HG02678 (cell line): ENCODE results near the gene MEX3B.
"Not testable (repeated sequence)": the region's sequence is repeated elsewhere in the genome, so short reads cannot be mapped to it uniquely, and the experiment has no call there.

Experiments
- ATAC-seq: cut with Tn5 transposase; IDR thresholded peaks from one replicate; pipeline ENCODE4 v1.9.1; 2021; ENCODE audit warnings: mild to moderate bottlenecking, moderate library complexity; ENCODE audit not compliant: unreplicated experiment

Gene MEX3B

DNA sequence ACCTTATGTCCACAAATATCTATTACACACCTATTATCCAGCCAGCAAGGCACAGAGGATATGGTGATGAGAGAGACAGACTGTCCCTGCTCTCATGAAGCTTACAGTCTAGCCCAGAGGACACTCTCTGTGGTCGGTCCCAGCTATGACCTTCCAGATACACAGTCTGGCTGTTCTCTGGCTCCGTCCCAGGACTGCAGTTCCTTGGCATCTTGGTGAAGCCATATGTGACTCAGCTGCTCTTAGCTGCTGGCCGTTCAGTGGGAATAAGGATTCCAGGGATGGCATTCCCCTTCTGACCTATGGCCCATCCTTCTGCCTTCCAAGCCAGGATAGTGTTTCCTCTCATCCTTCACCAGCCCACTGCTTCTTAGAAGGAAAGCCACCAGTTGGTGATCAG is 30.8 kb downstream of the MEX3B start:
- no peak for ATAC-seq

DNA sequence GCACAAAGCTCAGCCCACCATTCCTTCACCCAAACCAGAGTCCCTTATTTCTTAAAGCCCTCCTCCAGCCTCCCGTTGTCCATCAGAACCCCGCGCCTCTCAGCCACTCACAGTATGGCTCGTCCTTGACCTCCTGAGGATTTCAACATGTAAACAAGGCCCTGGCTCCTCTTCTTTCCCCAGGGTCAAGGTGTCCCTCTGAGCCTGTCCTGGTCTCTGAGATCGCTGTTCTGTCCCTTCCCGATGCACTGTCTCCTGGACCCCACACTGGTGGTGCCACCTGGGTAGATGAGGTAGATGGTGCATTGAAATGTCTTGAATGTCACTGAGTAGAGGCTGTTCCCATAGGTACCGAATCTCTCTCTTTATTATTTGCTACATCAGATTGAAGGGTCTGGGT is 32.9 kb downstream of the MEX3B start:
- no peak for ATAC-seq

DNA sequence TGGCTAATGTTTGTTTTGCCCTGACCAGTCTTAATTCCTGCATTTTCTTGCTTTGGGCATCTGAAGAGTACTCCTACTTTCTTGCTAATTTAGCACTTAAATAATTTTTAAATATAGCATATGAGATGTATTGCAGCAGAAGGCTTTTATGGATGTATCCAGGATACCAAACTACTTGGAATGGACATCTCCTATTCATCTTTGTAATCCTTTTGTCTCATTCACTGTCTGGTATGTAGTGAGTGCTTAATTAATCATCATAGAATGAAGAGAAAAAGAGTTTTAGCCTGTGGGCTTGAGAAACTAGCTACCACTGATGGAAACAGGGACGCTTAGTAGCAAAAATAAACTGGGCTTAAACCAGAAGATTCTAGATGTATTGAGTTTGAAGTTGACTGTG is 40.6 kb downstream of the MEX3B start:
- ATAC-seq, result no peak

DNA sequence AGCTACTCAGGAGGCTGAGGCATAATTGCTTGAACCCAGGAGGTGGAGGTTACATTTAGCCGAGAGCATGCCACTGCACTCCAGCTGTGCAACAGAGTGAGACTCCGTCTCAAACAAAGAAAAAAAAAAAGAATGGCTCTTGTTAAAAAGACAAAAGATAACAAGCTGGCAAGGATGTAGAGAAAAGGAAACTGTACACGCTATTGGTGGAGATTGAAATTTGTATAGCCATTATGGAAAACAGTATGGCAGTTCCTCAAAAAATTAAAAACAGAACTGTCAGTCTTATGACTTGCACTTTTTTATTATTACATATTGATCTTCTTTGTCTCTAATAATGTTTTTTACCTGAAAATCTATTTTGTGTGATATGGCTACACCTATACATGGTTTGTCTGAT is 41.9 kb downstream of the MEX3B start:
- no peak for ATAC-seq

DNA sequence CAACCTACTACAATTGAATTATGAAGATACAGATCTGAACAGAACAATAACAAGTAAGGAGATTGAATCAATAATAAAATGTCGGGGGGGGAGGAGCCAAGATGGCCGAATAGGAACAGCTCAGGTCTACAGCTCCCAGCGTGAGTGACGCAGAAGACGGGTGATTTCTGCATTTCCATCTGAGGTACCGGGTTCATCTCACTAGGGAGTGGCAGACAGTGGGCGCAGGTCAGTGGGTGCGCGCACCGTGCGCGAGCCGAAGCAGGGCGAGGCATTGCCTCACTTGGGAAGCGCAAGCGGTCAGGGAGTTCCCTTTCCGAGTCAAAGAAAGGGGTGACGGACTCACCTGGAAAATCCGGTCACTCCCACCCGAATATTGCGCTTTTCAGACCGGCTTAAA is 50.7 kb downstream of the MEX3B start:
- not testable (repeated sequence) for ATAC-seq

DNA sequence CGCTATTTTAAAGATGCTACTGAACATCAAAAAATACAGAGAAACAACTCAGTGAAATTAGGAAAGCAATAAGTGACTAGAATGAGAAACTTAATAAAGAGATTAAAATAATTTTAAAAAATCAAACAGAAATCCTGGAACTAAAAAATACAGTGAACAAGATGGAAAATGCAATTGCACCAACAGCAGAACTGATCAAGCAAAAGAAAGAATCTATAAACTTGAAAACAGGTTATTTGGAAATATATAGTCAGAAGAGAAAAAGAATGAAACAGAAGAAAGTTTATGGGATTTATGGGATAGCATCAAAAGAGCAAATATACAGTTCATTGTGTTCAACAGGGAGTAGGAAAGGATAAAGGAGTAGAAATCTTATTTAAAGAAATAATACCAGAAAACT is 53.3 kb downstream of the MEX3B start:
- no peak for ATAC-seq
